ENCODE data around the gene NOS3. TPM values are rescaled to one million over a fixed set of nuclear protein-coding genes. Genes with fewer than 3 reads are reported as not detected.
"Not testable (repeated sequence)": the region's sequence is repeated elsewhere in the genome, so short reads cannot be mapped to it uniquely, and the experiment has no call there.

The NOS3 gene
- total RNA-seq, 1 donor from 2014 or later = 0.22 TPM

DNA sequence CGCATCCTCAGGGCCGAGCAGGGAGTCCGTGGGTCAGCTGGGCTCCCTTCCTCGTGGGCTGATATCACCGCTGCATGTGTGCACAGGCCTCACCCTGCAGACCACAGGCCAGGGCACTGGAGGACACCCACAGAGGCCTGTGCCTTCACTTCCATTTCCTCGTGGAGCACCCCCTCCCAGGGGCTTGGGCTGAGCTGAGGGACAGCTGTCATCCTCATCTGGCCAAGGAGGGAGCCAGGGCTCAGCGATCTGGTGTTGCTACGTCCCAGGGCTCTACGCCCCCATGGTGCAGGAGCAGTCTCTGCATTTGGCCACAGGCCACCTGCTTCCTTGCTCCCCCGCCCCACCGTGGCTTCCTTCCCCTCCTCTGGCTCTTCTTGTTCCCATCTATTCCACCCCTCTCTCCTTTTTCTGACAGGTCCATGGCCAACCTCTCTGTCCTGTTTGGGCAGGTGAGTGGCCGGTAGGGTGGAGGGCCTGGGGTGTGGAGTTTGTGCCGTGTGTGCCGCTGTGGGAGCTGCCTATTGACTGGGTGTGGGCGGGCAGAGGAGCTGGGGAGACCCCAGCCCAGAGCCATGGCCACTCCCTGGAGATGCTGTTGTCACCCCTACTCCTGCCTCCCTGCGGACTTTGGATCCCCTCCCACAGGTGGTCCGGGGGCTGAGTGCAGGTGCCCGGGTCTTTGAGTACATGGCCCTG, 49.2 kb downstream of the NOS3 start:
- peaks cover 6% of the 10 kb centered on the region for H3K4me1 Mint-ChIP-seq
- no peak overlapping the region for H3K4me3 Mint-ChIP-seq
- intact Hi-C loops (cut with micrococcal nuclease) = no loop called here
- H3K36me3 Mint-ChIP-seq (ENCODE audit: low read depth) = peaks cover 25% of the 10 kb centered on the region
- TF ChIP-seq, protein P1, sequence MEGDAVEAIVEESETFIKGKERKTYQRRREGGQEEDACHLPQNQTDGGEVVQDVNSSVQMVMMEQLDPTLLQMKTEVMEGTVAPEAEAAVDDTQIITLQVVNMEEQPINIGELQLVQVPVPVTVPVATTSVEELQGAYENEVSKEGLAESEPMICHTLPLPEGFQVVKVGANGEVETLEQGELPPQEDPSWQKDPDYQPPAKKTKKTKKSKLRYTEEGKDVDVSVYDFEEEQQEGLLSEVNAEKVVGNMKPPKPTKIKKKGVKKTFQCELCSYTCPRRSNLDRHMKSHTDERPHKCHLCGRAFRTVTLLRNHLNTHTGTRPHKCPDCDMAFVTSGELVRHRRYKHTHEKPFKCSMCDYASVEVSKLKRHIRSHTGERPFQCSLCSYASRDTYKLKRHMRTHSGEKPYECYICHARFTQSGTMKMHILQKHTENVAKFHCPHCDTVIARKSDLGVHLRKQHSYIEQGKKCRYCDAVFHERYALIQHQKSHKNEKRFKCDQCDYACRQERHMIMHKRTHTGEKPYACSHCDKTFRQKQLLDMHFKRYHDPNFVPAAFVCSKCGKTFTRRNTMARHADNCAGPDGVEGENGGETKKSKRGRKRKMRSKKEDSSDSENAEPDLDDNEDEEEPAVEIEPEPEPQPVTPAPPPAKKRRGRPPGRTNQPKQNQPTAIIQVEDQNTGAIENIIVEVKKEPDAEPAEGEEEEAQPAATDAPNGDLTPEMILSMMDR (IDR thresholded peaks at IDR 0.05) = no peak
- DNase-seq (no peak), ATAC-seq (ENCODE audit: low read depth) (no peak)
- no peaks in the 10 kb centered on the region for H3K9me3 Mint-ChIP-seq
- ChIA-PET POLR2A (no interaction called here), CTCF (no interaction called here)
- no peak overlapping the region for H3K27ac Mint-ChIP-seq
- H3K27me3 Mint-ChIP-seq = no peaks in the 10 kb centered on the region

DNA sequence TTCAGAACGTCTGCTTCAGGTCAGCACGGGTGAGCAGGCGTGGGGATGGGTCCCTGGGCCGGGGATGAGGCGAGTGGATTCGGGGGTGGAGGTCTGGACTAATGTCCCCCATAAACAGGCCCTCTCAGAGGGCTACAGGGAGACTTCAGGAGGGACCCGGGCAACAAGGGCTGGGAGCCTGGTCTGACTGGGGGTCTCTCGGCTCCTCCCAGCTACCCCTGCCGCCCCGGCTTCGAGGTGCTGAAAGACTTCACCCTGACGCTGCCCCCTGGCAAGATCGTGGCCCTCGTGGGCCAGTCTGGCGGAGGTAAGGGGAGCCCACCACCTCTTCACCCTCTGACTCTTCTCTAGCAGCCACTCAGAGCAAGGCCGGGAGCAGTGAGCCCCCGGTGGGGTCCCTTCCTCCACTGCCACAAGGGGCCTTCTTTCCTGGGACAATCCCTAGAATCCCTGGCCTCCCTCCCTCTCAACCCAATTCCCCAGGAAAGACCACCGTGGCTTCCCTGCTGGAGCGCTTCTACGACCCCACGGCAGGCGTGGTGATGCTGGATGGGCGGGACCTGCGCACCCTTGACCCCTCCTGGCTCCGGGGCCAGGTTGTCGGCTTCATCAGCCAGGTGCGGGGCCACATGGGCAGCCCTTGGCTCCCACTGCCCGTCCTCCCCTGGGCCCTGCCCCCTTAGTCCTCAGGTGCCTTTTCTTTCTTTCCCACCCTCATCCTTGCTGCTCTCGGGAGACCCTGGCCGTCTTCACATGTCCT, 50.0 kb downstream of the NOS3 start:
- no peaks in the 10 kb centered on the region for H3K27me3 Mint-ChIP-seq
- TF ChIP-seq, protein P1 (IDR thresholded peaks at IDR 0.05) = no peak
- no peak for ATAC-seq (ENCODE audit: low read depth)
- H3K9me3 Mint-ChIP-seq = no peaks in the 10 kb centered on the region
- no peak overlapping the region for H3K4me3 Mint-ChIP-seq
- intact Hi-C loops (cut with micrococcal nuclease) = no loop called here
- peaks cover 6% of the 10 kb centered on the region for H3K4me1 Mint-ChIP-seq
- no peak overlapping the region for H3K27ac Mint-ChIP-seq
- peaks cover 23% of the 10 kb centered on the region for H3K36me3 Mint-ChIP-seq (ENCODE audit: low read depth)
- DNase-seq = no peak
- ChIA-PET CTCF (no interaction called here), POLR2A (no interaction called here)

DNA sequence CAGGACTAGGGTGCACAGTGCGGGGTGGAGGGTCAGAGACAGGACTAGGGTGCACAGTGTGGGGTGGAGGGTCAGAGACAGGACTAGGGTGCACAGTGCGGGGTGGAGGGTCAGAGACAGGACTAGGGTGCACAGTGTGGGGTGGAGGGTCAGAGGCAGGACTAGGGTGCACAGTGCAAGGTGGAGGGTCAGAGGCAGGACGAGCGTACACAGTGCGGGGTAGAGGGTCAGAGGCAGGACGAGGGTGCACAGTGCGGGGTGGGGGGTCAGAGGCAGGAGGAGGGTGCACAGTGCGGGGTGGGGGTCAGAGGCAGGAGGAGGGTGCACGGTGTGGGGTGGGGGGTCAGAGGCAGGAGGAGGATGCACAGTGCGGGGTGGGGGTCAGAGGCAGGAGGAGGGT, 52.6 kb downstream of the NOS3 start:
- H3K4me3 Mint-ChIP-seq; CTCF ChIA-PET; POLR2A ChIA-PET; DNase-seq; H3K27ac Mint-ChIP-seq; ATAC-seq (ENCODE audit: low read depth); H3K27me3 Mint-ChIP-seq; H3K4me1 Mint-ChIP-seq; intact Hi-C loops (cut with micrococcal nuclease); H3K9me3 Mint-ChIP-seq: not testable (repeated sequence)
- H3K36me3 Mint-ChIP-seq (ENCODE audit: low read depth) = peaks cover 15% of the 10 kb centered on the region

DNA sequence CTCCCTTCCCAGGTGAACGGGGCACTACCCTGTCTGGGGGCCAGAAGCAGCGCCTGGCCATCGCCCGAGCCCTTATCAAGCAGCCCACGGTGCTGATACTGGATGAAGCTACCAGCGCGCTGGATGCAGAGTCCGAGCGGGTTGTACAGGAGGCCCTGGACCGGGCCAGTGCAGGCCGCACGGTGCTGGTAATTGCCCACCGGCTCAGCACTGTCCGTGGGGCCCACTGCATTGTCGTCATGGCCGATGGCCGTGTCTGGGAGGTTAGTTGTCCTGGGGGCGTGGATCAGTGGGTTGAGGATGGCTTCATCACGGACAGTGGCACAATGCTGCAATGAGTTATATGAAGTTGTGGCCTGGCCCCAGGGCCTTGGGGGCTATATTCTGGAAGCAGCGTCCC, 53.1 kb downstream of the NOS3 start:
- DNase-seq (no peak), ATAC-seq (ENCODE audit: low read depth) (no peak)
- intact Hi-C loops (cut with micrococcal nuclease) = no loop called here
- peaks cover 15% of the 10 kb centered on the region for H3K36me3 Mint-ChIP-seq (ENCODE audit: low read depth)
- CTCF ChIA-PET = no interaction called here
- no peaks in the 10 kb centered on the region for H3K9me3 Mint-ChIP-seq
- no peak overlapping the region for H3K4me3 Mint-ChIP-seq
- H3K27me3 Mint-ChIP-seq = no peaks in the 10 kb centered on the region
- TF ChIP-seq, protein P1 (IDR thresholded peaks at IDR 0.05) = no peak
- H3K27ac Mint-ChIP-seq = no peak overlapping the region
- H3K4me1 Mint-ChIP-seq = peaks cover 6% of the 10 kb centered on the region
- POLR2A ChIA-PET = no interaction called here

DNA sequence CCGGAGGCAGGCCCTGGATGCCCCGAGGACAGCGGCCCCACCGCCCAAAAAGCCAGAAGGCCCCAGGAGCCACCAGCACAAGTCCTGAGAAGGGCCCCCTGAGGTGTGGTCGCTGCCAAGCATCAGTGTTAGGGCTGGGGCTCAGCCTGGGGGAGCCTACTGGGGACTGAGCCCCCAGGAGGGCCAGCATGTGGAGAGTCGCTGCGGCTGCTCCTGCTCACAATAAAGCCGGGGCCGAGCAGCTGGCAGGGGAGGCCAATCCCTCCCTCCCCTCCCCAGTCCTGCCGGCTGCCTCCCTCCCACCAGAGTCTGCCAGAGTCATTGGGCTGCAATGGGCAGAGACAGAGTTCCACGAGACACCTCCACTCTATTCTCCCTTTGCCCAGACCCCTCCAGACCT, 54.4 kb downstream of the NOS3 start:
- Mint-ChIP-seq H3K27me3 (peaks cover under 1% of the 10 kb centered on the region), H3K4me1 (no peaks in the 10 kb centered on the region), H3K4me3 (no peak overlapping the region), H3K27ac (no peak overlapping the region), H3K36me3 (ENCODE audit: low read depth) (peaks cover 15% of the 10 kb centered on the region), H3K9me3 (no peaks in the 10 kb centered on the region)
- TF ChIP-seq, protein P1 (IDR thresholded peaks at IDR 0.05) = no peak
- intact Hi-C loops (cut with micrococcal nuclease) = no loop called here
- ChIA-PET CTCF (no interaction called here), POLR2A (no interaction called here)
- DNase-seq (no peak), ATAC-seq (ENCODE audit: low read depth) (no peak)
